ENCODE data around the gene PADI2.

- no peak for TF ChIP-seq CTCF (IDR thresholded peaks at IDR 0.05)
- no peak for TF ChIP-seq POLR2A (IDR thresholded peaks at IDR 0.05)
Measured at GRCh38 chr1:17112076-17112475, 7.2 kb downstream of the PADI2 start.

Data from uterus (tissue), 2 donors.